Keratinocyte (primary cell): ENCODE data around the gene CDCP1.

Experiments
- EZH2 ChIP-seq: IDR thresholded peaks from one replicate; pipeline ENCODE4 v1.6.1; 2012; ENCODE audit warnings: inconsistent platforms, mild to moderate bottlenecking, low read length, moderate library complexity
- TF ChIP-seq, protein P1 (sequence below), 3 experiments: IDR thresholded peaks in 1 of 3; conservative IDR thresholded peaks in 1 of 3; optimal IDR thresholded peaks in 1 of 3; 2 replicates in 2 of 3; 3 replicates in 1 of 3; pipeline versions ENCODE3 to v1.5.1; 2011; ENCODE audit warnings: low read length in 3 of 3, mild to moderate bottlenecking in 3 of 3, moderate library complexity in 2 of 3, control low read depth in 1 of 3, inconsistent platforms in 1 of 3; ENCODE audit not compliant: insufficient read depth in 2 of 3; ENCODE audit errors: extremely low read depth in 1 of 3

DNA sequence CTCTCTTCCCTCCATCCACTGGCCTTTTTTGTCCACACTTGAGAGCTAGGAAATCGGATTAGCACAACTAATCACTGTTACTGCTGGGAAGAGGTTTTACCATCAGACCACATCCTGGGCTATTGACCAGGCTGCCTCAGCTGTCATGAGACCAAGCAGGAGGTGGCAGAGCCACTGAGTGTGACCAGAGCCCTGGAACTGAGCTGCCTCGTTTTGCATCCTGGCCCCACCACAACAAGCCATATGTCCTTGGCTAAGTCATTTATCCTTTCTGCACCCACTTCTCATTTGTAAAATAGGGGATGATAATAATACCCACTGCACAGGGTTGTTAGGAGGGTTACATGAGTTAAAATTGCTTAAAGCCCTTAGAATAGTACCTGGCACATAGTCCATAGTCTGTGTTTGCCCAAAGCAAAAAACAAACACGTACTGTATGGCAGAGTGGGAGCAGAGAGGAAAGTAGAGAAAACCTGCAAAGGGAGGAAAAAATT lies 45.8 kb upstream of the CDCP1 start:
- TF ChIP-seq, protein P1, sequence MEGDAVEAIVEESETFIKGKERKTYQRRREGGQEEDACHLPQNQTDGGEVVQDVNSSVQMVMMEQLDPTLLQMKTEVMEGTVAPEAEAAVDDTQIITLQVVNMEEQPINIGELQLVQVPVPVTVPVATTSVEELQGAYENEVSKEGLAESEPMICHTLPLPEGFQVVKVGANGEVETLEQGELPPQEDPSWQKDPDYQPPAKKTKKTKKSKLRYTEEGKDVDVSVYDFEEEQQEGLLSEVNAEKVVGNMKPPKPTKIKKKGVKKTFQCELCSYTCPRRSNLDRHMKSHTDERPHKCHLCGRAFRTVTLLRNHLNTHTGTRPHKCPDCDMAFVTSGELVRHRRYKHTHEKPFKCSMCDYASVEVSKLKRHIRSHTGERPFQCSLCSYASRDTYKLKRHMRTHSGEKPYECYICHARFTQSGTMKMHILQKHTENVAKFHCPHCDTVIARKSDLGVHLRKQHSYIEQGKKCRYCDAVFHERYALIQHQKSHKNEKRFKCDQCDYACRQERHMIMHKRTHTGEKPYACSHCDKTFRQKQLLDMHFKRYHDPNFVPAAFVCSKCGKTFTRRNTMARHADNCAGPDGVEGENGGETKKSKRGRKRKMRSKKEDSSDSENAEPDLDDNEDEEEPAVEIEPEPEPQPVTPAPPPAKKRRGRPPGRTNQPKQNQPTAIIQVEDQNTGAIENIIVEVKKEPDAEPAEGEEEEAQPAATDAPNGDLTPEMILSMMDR (optimal IDR thresholded peaks at IDR 0.05 in 1 of 3, IDR thresholded peaks at IDR 0.05 in 1 of 3, conservative IDR thresholded peaks at IDR 0.05 in 1 of 3; ENCODE audit: extremely low read depth in 1 of 3, insufficient read depth in 2 of 3, low read length in 3 of 3), result no peak
- TF ChIP-seq EZH2, result no peak
